Coronary artery (tissue), 2 donors: ENCODE data around the gene XAF1.

Source experiments
- DNase-seq: peaks from one replicate; pipeline ENCODE4 v3.0.0-alpha.2; 2017; ENCODE audit warnings: low spot score
- H3K27ac ChIP-seq, 2 donors: fragments of 200-600 bp; sonication (generic); one replicate each; pipeline ENCODE4 v1.5.1; 2016 to 2019
- H3K4me3 ChIP-seq: fragments of 200-600 bp; sonication (generic); 2 replicates; pipeline ENCODE4 v1.5.1; 2016; ENCODE audit warnings: mild to moderate bottlenecking, moderate library complexity
- CTCF ChIP-seq: fragments of 200-600 bp; sonication (generic); IDR thresholded peaks from one replicate; pipeline ENCODE4 v1.5.1; 2019; ENCODE audit warnings: antibody characterized with exemption

The XAF1 gene

GRCh38 chr17:6786618-6787017, 30.8 kb downstream of the XAF1 start:
- Histone ChIP-seq H3K4me3 (no peak overlapping the region), H3K27ac (no peak overlapping the region)
- DNase-seq, result no peak
- no peak for TF ChIP-seq CTCF

GRCh38 chr17:6787081-6787693, 31.3 kb downstream of the XAF1 start:
- Histone ChIP-seq H3K4me3 (no peak overlapping the region), H3K27ac (no peak overlapping the region)
- no peak for DNase-seq
- no peak for TF ChIP-seq CTCF

- Histone ChIP-seq H3K4me3 (no peak overlapping the region), H3K27ac (no peak overlapping the region)
- TF ChIP-seq CTCF, result no peak
- DNase-seq, result no peak
Measured at GRCh38 chr17:6789146-6789545, 33.3 kb downstream of the XAF1 start.

GRCh38 chr17:6793748-6794493, 38.1 kb downstream of the XAF1 start:
- Histone ChIP-seq H3K4me3 (no peak overlapping the region), H3K27ac (no peak overlapping the region)
- TF ChIP-seq CTCF, result no peak
- no peak for DNase-seq

- no peak for TF ChIP-seq CTCF
- Histone ChIP-seq H3K27ac (no peak overlapping the region), H3K4me3 (no peak overlapping the region)
- DNase-seq, result no peak
Measured at GRCh38 chr17:6796017-6796886, 40.4 kb downstream of the XAF1 start.

GRCh38 chr17:6796887-6797490, 41.1 kb downstream of the XAF1 start:
- no peak overlapping the region for H3K27ac ChIP-seq
- no peak overlapping the region for H3K4me3 ChIP-seq
- no peak for DNase-seq
- TF ChIP-seq CTCF, result no peak
